ENCODE results near the gene NEAT1.

Gene NEAT1

GRCh38 chr11:65390099-65390941, 32.3 kb upstream of the NEAT1 start:
- no peak for DNase-seq

DNA sequence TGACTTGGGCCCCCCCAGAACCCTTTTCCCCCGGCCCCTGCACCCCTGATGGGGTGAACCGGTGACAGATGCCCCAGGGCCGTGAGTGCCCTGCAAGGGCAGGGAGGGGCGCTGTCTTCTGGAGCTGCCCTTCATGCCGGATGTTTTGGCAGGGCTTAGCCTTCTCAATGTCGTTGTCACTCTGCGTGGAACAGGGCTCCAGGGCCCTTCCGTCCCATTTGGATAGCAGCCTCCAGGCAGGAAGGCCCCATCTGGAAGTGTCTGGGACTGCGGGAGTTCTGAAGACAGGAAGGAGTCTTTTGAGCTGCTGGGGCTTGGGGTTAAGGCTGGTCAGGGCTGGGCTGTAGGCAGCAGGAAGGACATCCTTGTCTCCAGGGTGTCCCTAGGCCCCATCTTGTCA, 31.6 kb upstream of the NEAT1 start:
- no peak for DNase-seq

DNA sequence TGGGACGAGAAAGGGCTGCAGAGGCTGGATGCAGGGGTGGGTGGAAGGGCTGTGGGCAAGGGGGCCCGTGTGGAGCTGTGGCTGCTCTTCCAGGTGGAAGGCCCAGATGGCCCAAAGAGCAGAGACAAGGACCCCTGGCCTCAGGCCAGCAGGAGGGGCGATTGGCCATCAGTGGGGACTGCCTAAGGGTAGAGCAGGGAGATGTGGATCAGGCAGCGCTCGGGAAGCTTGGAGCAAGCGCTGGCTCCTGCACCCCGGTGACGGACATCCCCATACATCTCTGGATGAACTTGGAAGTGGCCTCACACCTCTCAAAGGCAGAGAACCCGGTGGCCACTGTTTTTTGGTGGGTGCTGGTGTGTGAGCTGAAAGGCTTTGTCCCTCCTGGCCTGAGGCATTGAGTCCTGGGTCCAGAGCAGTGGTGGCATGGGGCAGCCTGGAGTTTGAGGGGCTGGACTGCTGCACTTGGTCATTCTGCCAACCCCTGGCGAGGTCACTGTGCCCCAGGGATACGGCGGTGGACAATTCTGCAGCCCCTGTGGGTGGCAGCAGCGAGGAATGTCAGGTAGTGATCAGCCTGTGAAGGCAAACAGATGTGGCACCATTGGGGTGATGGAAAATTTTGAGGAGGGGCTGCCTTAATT, 30.3 kb upstream of the NEAT1 start:
- no peak for DNase-seq

- DNase-seq, result no peak
Observed at GRCh38 chr11:65392899-65393298, 29.7 kb upstream of the NEAT1 start.

GRCh38 chr11:65393513-65394079, 29.0 kb upstream of the NEAT1 start:
- no peak for DNase-seq

- no peak for DNase-seq
Observed at GRCh38 chr11:65394125-65394536, 28.5 kb upstream of the NEAT1 start.

- no peak for DNase-seq
Observed at GRCh38 chr11:65395961-65396530, 26.6 kb upstream of the NEAT1 start.

GRCh38 chr11:65396769-65397745, 25.5 kb upstream of the NEAT1 start:
- no peak for DNase-seq

GRCh38 chr11:65398362-65398910, 24.2 kb upstream of the NEAT1 start:
- DNase-seq, result no peak

DNA sequence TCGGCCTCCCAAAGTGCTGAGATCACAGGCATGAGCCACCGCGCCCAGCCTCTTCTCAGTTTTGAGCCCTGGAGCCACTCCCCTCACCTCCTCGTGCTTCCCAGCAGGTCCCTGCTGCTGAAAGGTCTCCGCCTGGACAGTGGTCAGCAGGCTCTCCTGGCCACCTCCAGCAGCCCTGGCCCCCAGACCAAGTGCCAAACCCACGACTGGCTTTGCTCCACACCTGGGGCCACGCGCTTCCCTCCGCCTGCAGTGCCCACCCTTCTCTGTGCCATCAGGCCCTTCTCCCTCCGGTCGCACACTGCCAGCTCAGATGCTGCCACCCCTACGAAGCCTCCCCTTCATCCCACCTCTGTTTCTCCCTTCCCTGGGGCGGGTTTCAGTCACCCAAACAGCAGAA, 23.3 kb upstream of the NEAT1 start:
- DNase-seq, result no peak

GRCh38 chr11:65399845-65400244, 22.8 kb upstream of the NEAT1 start:
- DNase-seq, result no peak

DNA sequence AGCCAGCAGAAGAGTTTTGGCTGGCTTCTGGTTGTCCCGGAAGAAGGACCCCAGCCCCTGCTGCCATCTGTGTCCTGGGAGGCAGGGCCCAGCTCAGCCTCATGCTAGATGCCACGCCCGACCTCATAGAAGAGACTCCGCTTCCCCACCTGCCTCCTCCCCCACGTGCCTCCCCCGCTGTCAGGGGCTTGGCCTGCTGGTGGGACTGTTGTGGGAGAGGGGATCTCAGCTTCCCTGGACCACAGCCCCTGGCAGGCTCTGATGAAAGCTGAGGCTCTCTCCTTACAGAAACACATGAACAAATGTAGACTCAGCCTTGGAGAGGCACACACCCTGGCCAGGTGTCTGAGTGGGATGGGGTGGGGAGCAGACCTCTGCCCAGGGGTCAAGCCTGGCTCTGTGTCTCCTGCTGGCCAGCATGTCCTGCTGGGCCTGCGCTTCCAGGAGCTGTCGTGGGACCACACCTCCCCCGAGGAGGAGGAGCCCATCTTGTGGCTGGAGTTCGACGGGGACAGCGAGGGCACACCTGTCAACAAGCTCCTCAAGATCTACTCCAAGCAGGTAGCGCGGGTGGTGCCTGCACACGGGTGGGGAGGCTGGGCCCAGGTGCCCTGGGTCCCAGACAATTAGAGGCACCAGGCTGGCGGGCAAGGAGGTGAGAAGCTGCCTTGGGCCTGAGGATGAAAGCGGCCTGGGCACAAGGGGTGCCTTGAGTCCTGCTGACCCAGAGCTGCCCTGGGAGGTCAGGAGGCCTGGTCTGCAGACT, 22.1 kb upstream of the NEAT1 start:
- no peak for DNase-seq

- no peak for DNase-seq
Observed at GRCh38 chr11:65401073-65401802, 21.4 kb upstream of the NEAT1 start.

DNA sequence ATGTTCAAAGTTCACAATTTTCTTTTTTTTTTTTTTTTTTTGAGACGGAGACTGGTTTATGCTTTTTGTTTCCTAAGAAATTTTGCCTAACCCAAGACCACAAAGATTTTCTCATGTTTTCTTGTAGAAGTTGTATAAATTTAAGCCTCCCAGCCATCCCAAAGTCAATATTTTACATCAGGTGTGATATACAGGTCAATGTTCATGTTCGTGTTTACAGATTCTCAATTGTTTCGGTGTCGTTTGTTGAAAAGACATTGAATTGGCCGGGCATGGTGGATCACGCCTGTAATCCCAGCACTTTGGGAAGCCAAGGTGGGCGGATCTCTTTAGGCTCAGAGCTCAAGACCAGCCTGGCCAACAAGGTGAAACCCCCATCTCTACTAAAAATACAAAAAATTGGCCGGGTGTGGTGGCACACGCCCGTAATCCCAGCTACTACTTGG, 20.8 kb upstream of the NEAT1 start:
- DNase-seq, result no peak

DNA sequence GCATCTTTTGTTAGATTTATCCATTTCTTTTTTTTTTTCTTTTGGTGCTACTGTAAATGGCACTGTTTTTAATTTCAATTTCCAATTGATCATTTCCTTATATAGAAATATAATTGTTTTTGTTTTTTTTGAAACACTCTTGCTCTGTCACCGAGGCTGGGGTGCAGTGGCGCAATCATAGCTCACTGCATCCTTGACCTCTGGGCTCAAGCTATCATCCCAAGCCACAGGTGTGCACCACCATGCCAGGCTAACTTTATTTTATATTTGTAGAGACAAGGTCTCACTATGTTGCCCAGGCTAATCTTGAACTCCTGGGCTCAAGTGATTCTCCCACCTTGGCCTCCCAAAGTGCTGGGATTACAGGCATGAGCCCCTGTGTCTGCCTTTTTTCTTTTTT, 19.8 kb upstream of the NEAT1 start:
- no peak for DNase-seq

DNA sequence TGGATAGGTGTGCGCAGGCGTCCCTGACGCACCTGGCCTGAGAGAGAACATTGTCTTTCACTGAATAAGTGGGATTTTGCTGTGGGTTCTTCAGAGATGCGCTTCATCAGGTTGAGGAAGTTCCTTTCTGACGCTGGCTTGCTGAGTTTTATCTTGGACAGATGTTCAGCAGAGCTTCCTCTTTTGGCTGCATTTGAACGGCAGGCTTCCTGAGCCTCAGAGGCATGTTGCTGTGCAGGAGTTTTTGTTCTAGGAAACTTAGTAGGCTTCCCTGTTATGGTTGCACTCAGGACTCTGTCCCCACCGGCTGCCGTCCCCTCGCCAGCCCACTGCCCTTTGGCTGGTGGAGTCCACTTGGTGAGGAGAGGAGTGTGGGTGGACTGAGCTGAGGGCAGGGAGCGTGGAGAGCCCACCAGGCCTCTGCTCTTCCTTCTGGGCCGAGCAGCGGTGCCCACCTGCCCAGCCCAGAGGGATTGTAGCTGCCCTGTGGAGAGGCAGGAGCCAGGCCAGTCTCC, 18.9 kb upstream of the NEAT1 start:
- DNase-seq, result no peak

DNA sequence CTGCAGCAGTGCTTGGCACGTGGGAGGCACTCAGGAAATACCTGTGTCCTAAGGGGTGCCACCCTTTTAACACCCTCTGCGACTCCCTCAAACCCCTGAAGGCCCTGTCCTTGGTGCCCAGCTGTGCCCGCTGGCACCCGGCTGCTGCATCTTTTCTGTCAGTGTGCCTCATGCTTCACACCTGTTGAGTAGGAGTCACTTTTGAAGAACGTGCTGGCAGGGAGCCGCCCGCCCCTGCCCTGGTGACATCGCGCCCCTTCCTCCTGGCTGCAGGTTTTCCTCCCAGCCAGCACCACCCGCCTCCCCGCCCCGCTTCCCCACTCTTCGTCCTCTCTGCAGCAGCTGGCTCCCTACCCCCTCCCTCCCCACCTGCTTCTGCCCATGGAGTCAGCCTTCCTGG, 18.4 kb upstream of the NEAT1 start:
- no peak for DNase-seq

GRCh38 chr11:65404638-65405339, 17.8 kb upstream of the NEAT1 start:
- DNase-seq, result peak; percentile 38

DNA sequence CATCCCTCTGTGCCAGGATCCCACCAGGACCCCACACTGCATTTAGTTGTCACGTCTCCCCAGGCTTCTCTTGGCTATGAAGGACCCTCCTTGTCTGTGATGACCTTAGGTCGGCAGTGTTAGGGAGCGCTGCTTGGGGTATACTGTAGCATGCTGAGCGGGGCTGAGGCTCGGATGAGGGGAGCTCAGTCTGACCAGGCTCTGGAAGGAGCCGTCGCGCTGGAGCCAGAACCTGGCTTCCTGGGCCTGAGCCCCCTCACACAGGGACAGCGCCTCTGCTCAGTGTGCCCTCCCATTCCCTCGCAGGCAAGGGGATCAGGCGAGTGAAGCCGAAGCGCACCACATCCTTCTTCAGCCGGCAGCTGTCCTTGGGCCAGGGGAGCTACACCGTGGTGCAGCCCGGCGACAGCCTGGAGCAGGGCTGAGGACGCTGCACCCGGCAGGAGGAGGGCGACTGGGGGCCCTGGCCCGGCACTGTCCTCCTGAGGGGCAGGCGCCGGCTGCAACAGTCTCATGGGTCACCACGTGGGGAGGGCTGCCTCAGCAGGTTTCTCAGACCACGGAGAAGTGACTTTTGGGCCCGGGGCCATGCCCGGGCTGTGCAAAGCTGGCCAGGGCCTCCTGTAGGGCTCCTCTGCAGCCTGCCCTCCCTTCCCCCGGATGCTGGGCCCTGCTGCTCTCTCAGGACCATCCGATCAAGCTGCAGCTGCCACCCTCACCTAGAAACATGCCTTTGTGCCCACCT, 11.5 kb upstream of the NEAT1 start:
- DNase-seq, result no peak

Data from left hindlimb (tissue), 1 donor.